Measurements from ENCODE around the gene BORCS5. TPM values are rescaled to one million over a fixed set of nuclear protein-coding genes. Genes with fewer than 3 reads are reported as not detected.
"Not testable (repeated sequence)": the region's sequence is repeated elsewhere in the genome, so short reads cannot be mapped to it uniquely, and the experiment has no call there.

The BORCS5 gene
- polyA plus RNA-seq, 10 donors = 5.4 to 10.5 (median 7.2) TPM

DNA sequence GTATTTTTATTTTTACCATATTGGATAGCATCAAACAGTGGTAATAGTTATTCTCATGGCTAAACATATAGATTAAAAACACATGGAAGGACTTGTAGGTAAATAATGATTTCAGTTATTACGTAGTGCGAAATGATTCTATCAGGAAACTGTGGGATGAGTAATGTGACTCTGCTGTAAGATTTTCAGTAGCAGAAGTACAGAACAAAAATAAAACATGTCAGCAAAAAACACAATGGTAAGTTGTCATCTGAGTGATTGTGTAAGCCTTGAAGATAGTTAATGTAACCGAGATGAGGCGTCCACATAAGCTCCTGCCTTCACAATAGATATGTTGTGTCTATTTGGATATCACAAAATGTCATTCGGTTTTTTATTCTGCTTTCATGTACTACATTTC lies 99.8 kb downstream of the BORCS5 start:
- DNase-seq = peak in 2 of 3 donors; percentile 49 to 56

DNA sequence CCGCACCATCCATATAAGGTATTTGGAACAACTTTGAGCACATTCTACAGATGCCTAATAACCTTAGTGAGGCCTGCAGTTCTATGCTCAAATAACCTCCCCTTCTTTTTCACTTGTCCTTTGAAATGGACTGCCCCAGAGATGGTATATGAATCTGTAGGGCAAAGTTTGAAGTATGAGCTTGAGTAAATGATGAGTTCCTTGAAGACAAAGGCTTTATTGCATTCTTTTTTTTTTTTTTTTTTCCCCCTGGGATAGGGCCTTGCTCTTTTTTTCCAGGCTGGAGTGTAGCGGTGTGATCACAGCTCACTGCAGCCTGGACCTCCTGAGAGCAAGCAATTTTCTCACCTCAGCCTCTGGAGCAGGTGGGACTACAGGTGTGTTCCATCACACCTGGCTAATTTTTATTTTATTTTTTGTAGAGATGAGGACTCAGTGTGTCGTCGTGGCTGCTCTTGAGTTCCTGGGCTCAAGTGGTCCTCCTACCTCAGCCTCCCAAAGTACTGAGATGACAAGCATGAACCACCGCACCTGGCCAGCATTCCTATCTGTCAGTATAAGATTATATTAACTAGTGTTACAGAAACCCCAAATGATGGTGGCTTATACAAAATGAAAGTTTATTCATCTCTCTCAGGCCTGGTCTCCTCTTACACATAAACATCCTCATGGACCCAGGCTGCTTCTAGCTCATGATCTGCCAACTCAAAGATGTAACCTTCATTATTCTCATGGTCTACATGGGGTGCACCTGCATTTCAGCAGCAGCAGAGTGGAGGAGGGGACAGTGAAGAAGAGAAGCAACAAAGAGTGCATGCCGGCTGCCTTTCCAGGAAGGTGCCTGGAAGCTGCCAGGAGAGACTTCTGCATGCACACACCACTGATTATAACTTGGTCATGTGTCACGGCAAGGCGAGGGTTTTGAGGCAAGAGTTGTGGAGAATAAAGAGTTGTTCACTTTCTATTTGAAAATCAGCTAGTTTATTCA lies 104.4 kb downstream of the BORCS5 start:
- no peak for DNase-seq

DNA sequence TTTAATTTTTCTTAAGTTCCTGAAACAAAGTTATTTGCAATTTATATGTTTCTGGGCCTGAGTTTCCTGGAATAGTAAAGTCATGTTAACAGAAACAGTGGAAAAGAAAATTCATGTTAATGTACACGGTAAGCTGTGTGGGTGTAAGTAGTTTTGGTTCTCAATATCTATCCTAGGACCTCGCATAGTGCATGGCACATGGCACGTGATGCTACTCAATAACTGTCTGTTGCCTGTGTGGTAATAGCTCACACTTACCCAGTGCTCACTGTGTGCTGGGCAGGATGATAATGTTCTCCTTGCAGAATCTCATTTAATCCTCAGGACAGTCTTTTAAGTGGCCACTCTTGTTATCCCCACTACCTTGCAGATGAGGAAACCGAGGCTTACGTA lies 105.0 kb downstream of the BORCS5 start:
- DNase-seq = no peak

DNA sequence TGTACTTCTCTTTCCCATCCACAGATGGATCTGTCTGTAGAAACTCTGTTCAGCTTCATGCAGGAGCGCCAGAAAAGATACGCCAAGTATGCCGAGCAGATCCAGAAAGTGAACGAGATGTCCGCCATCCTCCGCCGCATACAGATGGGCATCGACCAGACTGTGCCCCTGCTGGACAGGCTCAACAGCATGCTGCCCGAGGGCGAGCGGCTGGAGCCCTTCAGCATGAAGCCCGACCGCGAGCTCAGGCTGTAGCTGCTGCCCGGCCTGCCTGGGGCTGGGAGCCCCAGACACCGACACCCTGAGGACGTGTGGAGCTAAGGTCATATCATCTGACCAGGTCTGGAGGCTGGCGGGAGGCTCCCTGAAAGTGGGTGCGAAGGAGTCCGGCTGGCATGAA lies 108.6 kb downstream of the BORCS5 start:
- DNase-seq = no peak

DNA sequence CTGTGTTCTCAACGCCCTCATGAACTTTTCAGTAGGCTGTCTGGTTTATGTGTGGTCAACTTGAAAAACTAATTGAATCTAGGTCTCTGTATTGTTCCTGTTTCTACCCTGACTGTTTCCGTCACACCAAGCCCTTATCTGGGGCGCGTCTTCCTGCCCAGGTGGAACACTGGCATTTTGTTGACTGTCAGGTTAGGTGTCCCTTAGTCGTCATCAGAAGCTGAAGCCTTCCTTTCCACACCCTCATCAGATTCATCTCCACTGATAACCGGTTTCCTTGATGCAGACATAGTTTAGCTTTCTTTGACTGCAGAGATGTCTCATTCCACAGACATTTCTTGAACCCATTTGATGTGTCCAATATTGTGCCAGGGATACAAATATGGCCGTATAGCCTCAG lies 109.3 kb downstream of the BORCS5 start:
- no peak for DNase-seq

DNA sequence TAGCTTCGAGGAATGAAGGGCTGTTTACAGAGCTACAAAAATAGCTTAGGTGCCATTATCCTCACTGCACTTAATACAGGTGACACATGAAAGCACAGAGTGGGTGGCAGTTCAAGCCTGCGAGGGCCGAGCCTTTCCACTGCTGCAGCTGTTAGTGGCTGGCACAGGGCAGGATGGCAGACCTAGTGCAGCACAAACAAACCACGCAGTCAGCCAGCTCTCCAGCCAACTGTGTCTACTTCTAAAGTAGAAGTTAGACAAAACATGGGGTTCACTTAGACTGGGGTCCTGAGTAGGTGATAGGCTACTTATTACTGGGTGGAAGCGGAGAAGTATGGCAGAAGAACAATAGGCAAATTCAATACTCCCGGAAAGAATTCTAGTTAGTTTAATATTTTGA lies 110.4 kb downstream of the BORCS5 start:
- DNase-seq = no peak

DNA sequence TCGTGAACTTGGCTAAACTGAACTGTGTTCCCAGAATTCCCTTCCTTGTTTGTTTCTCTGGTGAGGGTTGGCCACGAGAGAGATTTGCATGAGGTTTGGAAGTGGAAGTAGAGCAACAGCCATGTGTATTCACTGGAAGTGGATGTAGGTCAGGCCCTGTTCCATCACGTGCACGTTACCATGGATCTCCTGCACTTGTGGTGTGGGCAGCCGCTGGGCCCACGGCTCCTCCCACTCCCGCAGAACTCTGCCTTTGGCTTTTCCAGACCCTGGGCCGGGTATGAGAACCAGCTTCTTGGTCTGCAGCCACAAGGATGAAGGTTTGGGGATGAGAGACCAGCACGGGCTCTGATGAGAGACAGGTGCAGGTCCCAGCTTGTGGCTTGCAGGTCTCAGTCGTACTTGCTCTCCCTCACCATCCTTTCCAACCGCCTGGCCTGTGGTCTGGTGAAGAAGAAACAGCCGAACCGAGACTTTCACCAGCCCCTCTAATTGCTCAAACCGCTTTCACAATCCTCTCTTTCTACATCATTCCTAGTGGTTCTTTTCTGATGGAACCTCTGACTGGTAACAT lies 110.9 kb downstream of the BORCS5 start:
- no peak for DNase-seq

DNA sequence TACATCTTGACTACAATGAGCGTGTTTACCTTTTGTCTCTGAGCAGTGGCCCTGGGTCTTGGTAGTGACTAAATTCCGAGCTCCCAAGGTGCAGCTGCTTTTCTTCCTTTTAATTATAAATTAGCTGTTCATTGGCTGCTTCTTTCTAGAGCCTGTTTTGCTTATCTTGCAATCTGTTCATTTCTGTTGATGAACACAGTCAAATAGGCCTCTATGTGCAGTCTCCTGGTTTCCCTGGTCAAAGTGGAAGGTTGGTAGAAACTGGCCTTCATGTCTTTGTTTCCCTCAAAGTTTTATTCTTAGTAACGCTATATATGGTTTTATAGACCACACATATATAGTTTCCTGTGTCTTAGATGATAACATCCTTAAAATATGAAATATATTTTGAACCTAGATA lies 111.7 kb downstream of the BORCS5 start:
- no peak for DNase-seq

DNA sequence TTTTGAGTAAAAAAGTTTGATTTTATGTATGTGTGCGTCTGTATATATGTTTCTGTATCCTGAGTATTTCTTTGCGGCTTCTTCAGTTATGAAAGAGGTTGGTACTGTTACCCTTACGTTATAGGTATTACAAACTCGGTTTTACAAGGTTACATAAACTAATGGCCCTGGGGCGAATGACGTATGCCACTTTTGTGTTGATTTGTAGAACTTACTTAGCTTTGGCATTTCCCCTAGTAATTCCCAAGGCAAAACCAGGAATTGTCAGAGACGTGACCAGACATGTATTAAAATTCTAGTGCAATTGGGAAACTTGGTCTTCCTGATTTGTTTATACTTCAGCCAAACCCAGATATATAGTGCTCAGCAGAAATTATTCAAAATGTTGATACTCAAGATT lies 112.5 kb downstream of the BORCS5 start:
- DNase-seq = no peak

DNA sequence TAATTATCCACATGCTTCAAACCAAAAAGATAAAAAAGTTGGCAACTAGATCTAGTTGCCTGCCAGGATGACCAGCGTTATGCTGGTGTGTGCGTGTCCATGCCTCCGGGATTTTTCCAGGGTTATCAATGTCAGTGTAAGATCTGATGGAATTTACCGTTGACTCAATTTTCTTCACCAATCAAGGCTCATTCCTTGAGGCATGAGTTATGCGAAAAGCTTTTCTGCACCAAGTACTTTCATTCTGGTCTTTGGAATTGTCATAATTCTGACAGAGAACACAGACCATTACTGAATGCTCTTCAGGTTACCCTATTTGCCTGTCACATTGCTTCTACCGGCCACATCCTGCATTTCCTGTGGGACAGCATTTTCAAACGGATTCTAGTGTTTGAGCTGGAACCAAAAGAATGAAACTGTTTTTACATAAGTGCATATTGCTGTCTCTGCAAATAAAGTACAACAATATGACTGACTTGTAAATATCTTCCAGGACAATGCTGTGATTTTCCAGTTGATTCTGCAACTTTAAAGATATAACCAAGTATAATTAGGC lies 114.0 kb downstream of the BORCS5 start:
- DNase-seq = no peak

DNA sequence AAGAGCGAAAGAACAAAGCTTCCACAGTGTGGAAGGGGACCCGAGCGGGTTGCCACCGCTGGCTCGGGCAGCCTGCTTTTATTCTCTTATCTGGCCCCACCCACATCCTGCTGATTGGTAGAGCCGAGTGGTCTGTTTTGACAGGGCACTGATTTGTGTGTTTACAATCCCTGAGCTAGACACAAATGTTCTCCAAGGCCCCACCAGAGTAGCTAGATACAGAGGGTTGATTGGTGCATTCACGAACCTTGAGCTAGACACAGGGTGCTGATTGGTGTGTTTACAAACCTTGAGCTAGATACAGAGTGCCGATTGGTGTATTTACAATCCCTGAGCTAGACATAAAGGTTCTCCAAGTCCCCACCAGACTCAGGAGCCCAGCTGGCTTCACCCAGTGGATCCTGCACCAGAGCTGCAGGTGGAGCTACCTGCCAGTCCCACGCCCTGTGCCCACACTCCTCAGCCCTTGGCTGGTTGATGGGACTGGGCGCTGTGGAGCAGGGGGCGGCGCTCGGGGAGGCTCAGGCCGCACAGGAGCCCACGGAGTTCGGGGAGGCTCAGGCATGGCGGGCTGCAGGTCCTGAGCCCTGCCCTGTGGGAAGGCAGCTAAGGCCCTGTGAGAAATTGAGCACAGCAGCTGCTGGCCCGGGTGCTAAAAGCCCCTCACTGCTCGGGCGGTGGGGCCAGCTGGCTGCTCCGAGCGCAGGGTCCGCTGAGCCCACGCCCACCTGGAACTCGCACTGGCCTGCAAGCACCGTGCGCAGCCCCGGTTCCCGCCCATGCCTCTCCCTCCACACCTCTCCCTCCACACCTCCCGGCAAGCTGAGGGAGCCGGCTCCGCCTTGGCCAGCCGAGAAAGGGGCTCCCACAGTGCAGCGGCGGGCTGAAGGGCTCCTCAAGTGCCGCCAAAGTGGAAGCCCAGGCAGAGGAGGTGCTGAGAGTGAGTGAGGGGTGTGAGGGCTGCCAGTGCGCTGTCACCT lies 115.4 kb downstream of the BORCS5 start:
- DNase-seq = not testable (repeated sequence)

DNA sequence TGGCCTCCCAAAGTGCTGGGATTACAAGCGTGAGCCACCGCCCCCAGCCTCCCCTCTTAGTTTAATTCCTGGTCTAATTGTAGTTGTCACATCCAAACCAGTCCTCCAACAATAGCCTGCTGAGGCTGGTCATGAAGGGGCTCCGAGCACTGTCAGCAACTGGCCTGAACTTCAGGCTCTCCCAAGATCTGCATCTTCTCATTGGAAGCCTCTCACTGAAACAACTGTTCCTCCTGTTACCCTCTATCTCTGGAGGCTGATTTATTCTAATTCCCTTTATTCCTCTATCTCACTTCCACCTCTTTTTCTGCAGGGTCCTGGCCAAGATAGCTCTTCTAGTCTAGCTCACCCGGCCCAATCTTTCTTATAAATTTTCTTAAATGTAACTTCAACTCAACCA lies 116.3 kb downstream of the BORCS5 start:
- no peak for DNase-seq

DNA sequence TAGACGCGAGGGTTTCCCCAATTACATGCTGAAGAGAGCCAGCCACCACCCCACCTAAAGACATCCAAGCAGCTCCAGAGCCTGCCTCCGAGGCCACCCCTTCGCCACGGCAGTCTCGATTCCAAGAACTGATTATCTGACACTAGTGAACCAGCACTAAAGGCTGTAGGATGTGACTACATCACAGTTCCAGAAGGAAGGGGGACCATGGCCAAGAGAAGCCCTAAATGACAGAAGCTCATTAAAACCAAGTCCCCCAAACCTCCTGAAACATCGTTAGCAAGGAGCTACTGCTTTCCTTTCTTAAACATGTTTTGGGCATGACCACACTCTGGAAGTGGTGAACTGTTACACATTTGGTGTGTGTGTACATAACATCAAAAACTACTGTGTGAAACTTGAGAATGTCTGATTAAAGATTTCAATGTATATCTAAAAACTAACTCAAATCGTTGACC lies 117.6 kb downstream of the BORCS5 start:
- DNase-seq = no peak

DNA sequence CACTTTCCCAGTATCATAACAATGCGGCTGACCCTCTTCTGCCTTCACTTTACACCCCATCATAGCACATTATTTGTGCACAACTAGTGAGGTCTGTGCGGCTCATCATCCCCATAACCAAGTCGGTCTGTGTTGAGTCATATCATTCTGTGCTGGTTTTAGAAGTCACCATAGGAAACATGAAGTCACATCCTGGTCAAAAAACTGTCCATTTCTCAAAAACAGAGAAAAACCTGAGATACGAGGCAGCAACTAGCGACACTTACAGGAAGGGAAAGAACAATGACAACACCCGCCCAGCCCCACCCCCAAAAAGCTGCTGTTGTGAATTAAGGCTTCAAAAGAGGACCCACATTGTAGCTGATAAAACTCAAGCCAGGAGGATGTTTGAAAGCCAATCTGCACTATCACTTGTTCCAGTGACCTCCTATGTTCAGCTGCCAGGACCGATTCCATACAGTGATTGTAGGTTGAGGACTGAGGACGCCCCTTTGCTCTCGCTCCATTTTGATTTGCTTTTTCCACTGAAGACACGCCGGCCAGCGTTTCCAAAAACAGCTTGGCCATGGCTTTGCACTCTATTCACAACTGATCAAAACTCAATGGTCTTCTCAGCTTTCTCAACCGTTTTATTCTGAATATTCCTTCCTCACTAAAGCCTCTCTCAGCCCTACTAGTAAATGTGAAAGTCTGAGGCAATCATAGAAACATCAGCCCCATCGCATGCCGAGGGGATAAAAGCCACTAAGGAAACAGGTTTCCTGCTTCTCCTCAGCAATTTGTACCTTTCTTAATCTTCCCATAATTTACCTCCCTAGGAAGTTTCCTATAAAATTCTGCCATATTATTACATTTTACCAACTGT lies 118.3 kb downstream of the BORCS5 start:
- DNase-seq = no peak

DNA sequence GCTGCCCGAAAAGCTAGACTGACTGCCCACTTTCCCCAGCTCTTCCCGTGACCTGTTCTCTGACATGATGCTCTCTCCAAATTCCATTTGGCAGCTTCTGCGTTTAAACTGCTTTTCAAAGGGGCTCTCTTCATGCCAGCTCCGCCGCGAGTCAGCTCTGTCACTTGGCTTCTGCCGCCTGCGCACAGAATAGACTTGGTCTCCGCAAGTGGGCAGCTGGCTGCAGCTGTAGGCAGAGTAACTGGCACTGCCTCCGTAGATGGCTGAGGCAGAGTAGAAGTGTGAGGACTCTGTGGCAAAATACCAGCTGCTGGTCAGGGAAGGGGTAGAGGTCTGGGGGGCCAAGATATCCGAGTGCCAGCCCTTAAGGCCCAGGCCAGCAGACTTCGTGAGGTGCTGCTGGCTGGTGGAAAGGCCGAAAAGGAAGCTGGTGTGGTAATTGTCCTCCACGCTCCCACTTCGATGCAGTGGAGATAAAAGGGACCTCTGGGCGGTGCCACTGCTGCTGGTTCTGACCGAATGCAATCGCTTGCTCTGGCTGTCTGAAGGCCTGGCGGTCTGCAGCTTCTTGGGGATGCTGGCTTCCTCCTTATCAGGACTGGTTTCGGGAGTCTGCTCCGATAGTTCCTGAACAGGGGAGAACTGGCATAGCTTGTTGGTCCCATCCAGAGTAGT lies 120.1 kb downstream of the BORCS5 start:
- DNase-seq = peak; percentile 36 to 67 (median 42)

DNA sequence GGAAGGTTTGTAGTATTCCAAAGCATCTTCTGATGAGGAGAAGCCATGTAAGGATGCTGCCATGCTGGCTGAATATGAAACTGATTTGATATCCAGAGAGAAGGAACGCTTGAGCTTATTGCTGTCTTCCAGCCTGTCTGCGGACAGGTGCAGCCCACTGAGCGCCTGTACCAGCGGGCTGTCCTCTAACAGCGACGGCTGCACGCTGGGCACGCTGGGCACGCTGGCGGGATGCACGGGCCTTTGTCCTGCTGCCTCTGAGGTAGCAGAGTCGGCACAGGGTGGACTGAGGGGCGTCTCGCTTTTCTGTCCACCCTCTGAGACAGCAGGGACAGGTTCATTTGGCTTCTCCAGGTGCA lies 120.6 kb downstream of the BORCS5 start:
- no peak for DNase-seq

DNA sequence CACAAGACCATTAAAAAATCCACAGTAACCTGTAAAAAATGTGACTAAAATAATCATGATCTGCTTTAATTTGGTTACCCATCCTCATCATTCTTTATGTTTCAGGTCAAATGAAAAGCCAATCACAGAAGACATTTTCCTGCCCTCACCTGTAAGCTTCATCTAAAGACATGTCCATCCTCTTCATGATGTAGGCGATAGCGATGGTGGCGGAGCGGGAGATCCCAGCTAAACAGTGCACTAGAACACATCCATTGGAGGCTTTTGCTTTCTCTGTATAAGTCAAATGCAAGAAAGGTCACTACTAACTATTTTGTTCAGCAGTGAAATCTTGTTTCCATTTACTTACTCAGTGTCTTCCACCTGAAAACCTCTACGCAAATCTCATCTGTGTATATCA lies 123.2 kb downstream of the BORCS5 start:
- no peak for DNase-seq

DNA sequence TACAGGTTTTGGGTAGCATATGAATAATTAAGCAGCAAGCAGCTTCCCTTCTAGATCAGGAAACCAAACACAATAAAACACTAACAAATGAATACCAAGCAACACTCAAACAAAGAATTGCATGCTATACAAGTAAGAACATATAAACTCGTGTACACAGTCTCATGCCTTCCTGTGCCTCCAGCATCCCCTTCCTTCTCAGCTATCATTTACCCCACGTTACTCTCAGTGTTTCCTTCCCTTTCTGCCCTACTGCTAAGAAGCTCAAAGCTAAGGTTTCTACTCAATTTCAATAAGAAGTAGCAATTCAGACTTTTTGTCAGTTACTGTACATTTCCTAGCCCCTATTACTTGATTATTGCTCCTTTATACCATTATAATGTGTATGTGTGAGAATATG lies 124.8 kb downstream of the BORCS5 start:
- no peak for DNase-seq

DNA sequence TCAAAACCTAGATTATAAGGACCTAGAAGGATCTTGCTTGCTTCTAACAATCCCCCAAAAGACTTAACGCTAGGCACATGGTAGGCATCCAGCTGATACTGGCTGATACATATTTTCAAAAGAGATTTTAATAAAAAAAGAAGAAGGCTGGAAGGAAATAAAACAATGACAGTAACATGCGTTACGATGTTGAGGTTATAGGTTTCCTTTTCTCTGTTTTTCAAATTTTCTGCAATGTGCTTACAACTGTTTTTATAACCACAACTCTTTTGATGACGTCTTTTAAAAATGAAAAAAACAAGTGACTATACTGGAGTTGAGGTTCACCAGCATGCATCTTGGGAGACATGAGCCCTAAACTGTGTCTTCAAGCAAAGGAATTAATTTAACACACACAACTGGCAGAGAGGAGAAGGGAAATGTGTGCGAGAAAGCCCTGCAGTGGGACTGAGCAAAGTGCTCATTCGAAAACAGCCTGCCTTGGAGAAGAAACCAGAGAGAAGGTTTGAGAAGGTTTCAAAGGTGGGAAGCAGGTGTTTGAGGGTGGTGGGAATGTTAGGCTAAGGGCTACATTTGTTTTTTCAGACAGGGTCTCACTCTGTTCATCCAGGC lies 125.4 kb downstream of the BORCS5 start:
- no peak for DNase-seq

DNA sequence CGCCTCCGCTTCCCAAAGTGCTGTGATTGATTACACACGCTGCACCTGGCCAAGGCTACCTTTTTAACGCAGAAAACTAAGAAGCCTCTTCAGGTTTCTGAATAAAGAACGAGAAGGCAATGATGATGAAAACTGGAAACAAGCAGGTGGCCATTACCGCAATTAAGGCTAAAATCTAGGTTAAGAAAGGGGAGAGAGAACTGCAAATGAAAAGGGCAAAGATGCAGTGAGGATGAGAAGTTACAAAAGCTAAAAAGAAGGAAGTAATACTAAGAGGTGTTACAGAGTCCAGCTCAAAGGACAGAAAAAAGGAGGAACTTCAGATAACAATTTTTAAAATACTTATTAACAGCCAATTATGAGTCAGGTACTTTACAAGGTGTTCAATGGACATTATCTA lies 126.1 kb downstream of the BORCS5 start:
- DNase-seq = no peak
